BLaER1 (cell line): Measurements from ENCODE around the gene HOXA5.

Experiments used
- H3K27ac ChIP-seq: shearing (Covaris generic); formaldehyde crosslinking; 2 replicates; pipeline ENCODE4 v1.8.1; 2022
- H3K27me3 ChIP-seq: shearing (Covaris generic); formaldehyde crosslinking; 2 replicates; pipeline ENCODE4 v1.8.1; 2022
- H3K36me3 ChIP-seq: shearing (Covaris generic); formaldehyde crosslinking; 2 replicates; pipeline ENCODE4 v1.8.1; 2022
- H3K4me1 ChIP-seq: shearing (Covaris generic); formaldehyde crosslinking; 2 replicates; pipeline ENCODE4 v1.8.1; 2022
- H3K4me2 ChIP-seq: shearing (Covaris generic); formaldehyde crosslinking; 2 replicates; pipeline ENCODE4 v1.8.1; 2022
- H3K4me3 ChIP-seq: shearing (Covaris generic); formaldehyde crosslinking; 2 replicates; pipeline ENCODE4 v1.8.1; 2022
- H3K9ac ChIP-seq: shearing (Covaris generic); formaldehyde crosslinking; 2 replicates; pipeline ENCODE4 v1.8.1; 2022
- H3K9me3 ChIP-seq: shearing (Covaris generic); formaldehyde crosslinking; 2 replicates; pipeline ENCODE4 v1.8.1; 2022
- H4K20me1 ChIP-seq: shearing (Covaris generic); formaldehyde crosslinking; 2 replicates; pipeline ENCODE4 v1.8.1; 2022
- Cebpa-rat ChIP-seq: shearing (Covaris generic); IDR thresholded peaks from 2 replicates; pipeline ENCODE4 v1.8.1; 2022

HOXA5 gene

GRCh38 chr7:27112361-27112760 lies 31.1 kb downstream of the HOXA5 start:
- no peaks in the 10 kb centered on the region for H4K20me1 ChIP-seq
- no peaks in the 10 kb centered on the region for H3K27me3 ChIP-seq
- peaks cover 37% of the 10 kb centered on the region for H3K9me3 ChIP-seq
- no peak overlapping the region for H3K9ac ChIP-seq
- no peak overlapping the region for H3K27ac ChIP-seq
- H3K4me1 ChIP-seq, result no peaks in the 10 kb centered on the region
- no peaks in the 10 kb centered on the region for H3K36me3 ChIP-seq
- H3K4me2 ChIP-seq, result no peak overlapping the region
- no peak overlapping the region for H3K4me3 ChIP-seq
- TF ChIP-seq Cebpa-rat, result no peak

DNA sequence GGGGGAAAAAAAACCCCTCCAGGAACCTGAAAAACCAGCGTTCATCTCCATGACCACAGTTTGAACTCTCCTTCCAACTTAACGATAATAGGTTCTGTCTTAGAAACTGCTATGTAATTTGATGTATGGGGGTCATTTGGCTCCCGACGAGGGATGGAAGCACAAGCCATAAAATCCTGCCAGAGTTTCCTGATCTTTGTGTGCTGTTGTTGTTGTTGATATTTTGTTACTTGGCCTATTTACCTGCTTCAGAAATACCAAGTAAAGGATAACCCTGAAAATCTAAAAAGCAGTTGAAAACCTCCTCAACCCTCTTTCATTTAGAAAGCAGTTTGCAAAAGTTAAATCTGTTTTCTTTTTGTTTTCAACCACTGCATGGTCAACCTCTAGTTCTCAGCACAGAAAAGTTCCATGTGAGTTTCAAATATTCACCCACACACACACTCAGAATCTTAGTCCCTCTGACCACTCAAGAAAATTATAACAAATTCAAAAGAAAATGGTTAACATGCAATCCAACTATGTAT lies 31.7 kb downstream of the HOXA5 start:
- no peak for TF ChIP-seq Cebpa-rat
- peaks cover 40% of the 10 kb centered on the region for H3K9me3 ChIP-seq
- no peak overlapping the region for H3K4me3 ChIP-seq
- H3K36me3 ChIP-seq, result no peaks in the 10 kb centered on the region
- no peaks in the 10 kb centered on the region for H3K4me1 ChIP-seq
- H3K9ac ChIP-seq, result no peak overlapping the region
- no peak overlapping the region for H3K27ac ChIP-seq
- no peaks in the 10 kb centered on the region for H4K20me1 ChIP-seq
- H3K4me2 ChIP-seq, result no peak overlapping the region
- no peaks in the 10 kb centered on the region for H3K27me3 ChIP-seq

DNA sequence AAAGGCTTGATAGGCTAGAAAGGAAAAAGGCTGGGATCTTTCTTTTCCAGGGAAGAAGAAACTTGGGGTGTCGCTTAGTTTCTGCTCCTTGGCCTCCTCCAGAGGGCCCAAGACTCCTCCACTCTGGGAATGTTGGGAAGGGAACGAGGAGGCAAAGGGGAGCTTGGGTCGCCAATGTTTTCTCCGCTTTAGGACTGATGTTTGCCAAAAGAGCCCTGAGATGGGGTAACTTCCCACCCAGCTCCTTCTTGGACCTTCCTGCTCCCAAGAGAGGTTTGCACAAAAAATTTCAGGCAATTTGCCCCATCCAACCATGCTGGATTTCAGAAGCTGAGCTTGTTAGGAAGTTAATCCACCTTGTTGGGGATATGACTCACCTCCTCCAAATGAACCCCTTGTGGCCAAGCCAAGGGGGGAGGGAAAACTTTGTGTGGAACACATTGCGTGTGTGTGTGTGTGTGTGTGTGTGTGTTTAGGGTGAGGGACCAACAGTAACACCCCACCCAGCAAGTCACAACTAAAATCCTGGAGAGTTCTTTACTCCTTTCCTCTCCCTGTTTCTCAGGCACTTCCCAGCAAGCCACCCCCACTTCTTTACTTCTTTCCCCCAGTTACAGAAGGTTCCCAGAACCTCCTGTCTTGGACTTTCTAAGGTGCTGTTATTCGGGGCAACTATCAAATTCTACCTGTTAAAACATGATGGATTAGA lies 32.3 kb downstream of the HOXA5 start:
- Histone ChIP-seq H3K36me3 (no peaks in the 10 kb centered on the region), H3K27ac (no peak overlapping the region), H3K4me2 (no peak overlapping the region), H3K4me1 (no peaks in the 10 kb centered on the region), H3K4me3 (no peak overlapping the region), H3K9me3 (peaks cover 46% of the 10 kb centered on the region), H3K27me3 (no peaks in the 10 kb centered on the region), H4K20me1 (no peaks in the 10 kb centered on the region), H3K9ac (no peak overlapping the region)
- no peak for TF ChIP-seq Cebpa-rat

GRCh38 chr7:27110186-27111031 lies 33.1 kb downstream of the HOXA5 start:
- no peak overlapping the region for H3K4me3 ChIP-seq
- H3K27me3 ChIP-seq, result no peaks in the 10 kb centered on the region
- H3K4me1 ChIP-seq, result no peaks in the 10 kb centered on the region
- no peak overlapping the region for H3K4me2 ChIP-seq
- no peaks in the 10 kb centered on the region for H4K20me1 ChIP-seq
- TF ChIP-seq Cebpa-rat, result no peak
- no peak overlapping the region for H3K27ac ChIP-seq
- H3K9me3 ChIP-seq, result peaks cover 48% of the 10 kb centered on the region
- no peak overlapping the region for H3K9ac ChIP-seq
- H3K36me3 ChIP-seq, result no peaks in the 10 kb centered on the region

DNA sequence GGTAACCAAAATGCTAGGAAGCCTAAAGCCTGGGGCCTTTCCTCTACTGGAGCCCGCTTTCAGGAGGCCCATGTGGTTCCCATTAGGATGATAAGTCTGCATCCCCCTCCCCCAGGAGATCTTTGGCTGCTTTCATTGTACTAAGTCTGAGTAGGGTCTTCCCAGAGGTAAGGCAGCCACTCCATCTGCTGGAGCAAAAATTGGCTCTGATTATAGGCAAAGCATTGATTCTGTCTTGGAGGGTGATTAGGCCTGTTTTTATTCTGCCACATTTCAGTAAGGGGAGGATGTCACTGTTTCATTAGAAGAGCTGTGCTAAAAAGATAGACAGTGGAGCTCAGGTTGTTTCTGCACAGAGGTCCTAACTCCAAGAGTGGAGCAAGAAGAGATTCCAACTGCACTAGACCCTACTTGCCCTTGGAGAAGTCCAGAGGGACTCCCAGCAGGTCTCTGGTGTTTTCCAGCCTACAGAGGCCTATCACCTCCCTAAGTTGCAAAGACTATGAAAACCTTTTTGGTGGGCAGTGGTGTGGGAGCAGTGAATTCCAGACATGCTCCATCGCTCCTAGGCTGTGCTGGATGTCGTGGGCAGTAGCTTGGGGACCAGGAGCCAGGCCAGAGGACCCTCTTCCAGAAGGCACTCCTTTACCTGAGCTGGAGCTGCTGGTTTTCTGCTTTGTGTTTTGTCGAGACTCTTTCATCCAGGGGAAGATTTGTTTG lies 33.9 kb downstream of the HOXA5 start:
- H3K4me2 ChIP-seq, result no peak overlapping the region
- no peak overlapping the region for H3K4me3 ChIP-seq
- peaks cover 48% of the 10 kb centered on the region for H3K9me3 ChIP-seq
- H3K27me3 ChIP-seq, result no peaks in the 10 kb centered on the region
- no peaks in the 10 kb centered on the region for H3K36me3 ChIP-seq
- H3K9ac ChIP-seq, result no peak overlapping the region
- H4K20me1 ChIP-seq, result no peaks in the 10 kb centered on the region
- H3K4me1 ChIP-seq, result no peaks in the 10 kb centered on the region
- no peak overlapping the region for H3K27ac ChIP-seq
- no peak for TF ChIP-seq Cebpa-rat

- Histone ChIP-seq H3K4me3 (no peak overlapping the region), H3K9ac (no peak overlapping the region), H3K27me3 (no peaks in the 10 kb centered on the region), H3K36me3 (no peaks in the 10 kb centered on the region), H4K20me1 (no peaks in the 10 kb centered on the region), H3K27ac (no peak overlapping the region), H3K4me1 (no peaks in the 10 kb centered on the region), H3K4me2 (no peak overlapping the region), H3K9me3 (peaks cover 53% of the 10 kb centered on the region)
- TF ChIP-seq Cebpa-rat, result no peak
Observed at GRCh38 chr7:27108390-27109127, 34.9 kb downstream of the HOXA5 start.

- Histone ChIP-seq H4K20me1 (no peaks in the 10 kb centered on the region), H3K4me2 (no peak overlapping the region), H3K9ac (no peak overlapping the region), H3K4me1 (no peaks in the 10 kb centered on the region), H3K27me3 (no peaks in the 10 kb centered on the region), H3K36me3 (no peaks in the 10 kb centered on the region), H3K9me3 (peaks cover 52% of the 10 kb centered on the region), H3K27ac (no peak overlapping the region), H3K4me3 (no peak overlapping the region)
- no peak for TF ChIP-seq Cebpa-rat
Observed at GRCh38 chr7:27107391-27108381, 35.8 kb downstream of the HOXA5 start.

DNA sequence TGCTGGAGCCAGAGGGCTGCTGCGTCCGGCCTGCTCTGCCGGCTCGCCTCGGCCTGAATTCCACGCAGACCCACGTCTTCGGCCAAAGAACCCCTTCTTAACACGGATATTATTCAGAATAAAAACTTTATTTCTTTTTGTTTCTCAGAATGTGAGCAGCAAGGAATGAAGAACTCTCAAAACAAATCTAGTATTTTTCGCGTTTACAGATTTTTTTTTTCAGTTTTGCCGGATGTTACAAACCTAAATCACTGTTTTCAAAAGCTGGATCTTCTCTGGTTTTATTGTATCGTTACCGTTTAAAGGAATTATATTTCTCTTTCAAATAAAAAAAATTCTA lies 36.6 kb downstream of the HOXA5 start:
- H3K27me3 ChIP-seq, result no peaks in the 10 kb centered on the region
- no peak overlapping the region for H3K4me2 ChIP-seq

More for the DNA sequence above, 36.6 kb downstream of the HOXA5 start:
- Histone ChIP-seq H3K36me3 (no peaks in the 10 kb centered on the region), H4K20me1 (no peaks in the 10 kb centered on the region), H3K27ac (no peak overlapping the region), H3K4me3 (no peak overlapping the region), H3K9ac (no peak overlapping the region), H3K9me3 (peaks cover 60% of the 10 kb centered on the region), H3K4me1 (no peaks in the 10 kb centered on the region)
- TF ChIP-seq Cebpa-rat, result no peak
